ENCODE measurements around the gene COA8.

Gene COA8

GRCh38 chr14:103518422-103519042 is 44.2 kb upstream of the COA8 start:
- peak; percentile 82 for TF ChIP-seq CTCF (conservative IDR thresholded peaks at IDR 0.05; ENCODE audit: control insufficient read depth, insufficient read depth, low read depth, low read length)
- no peak overlapping the region for H3K4me3 ChIP-seq (ENCODE audit: control insufficient read depth, low read depth, low read length)
- DNase-seq (ENCODE audit: low read depth) = peak; percentile 43

GRCh38 chr14:103519043-103519836 is 43.5 kb upstream of the COA8 start:
- TF ChIP-seq CTCF (conservative IDR thresholded peaks at IDR 0.05; ENCODE audit: control insufficient read depth, insufficient read depth, low read depth, low read length) = no peak
- DNase-seq (ENCODE audit: low read depth) = no peak
- H3K4me3 ChIP-seq (ENCODE audit: control insufficient read depth, low read depth, low read length) = no peak overlapping the region

- no peak overlapping the region for H3K4me3 ChIP-seq (ENCODE audit: control insufficient read depth, low read depth, low read length)
- no peak for DNase-seq (ENCODE audit: low read depth)
- no peak for TF ChIP-seq CTCF (conservative IDR thresholded peaks at IDR 0.05; ENCODE audit: control insufficient read depth, insufficient read depth, low read depth, low read length)
Measured at GRCh38 chr14:103519837-103520212, 42.9 kb upstream of the COA8 start.

- TF ChIP-seq CTCF (conservative IDR thresholded peaks at IDR 0.05; ENCODE audit: control insufficient read depth, insufficient read depth, low read depth, low read length) = no peak
- no peak for DNase-seq (ENCODE audit: low read depth)
- H3K4me3 ChIP-seq (ENCODE audit: control insufficient read depth, low read depth, low read length) = no peak overlapping the region
Measured at GRCh38 chr14:103520269-103520656, 42.5 kb upstream of the COA8 start.

GRCh38 chr14:103520657-103521437 is 41.9 kb upstream of the COA8 start:
- DNase-seq (ENCODE audit: low read depth) = peak; percentile 46
- no peak for TF ChIP-seq CTCF (conservative IDR thresholded peaks at IDR 0.05; ENCODE audit: control insufficient read depth, insufficient read depth, low read depth, low read length)

GRCh38 chr14:103521438-103521950 is 41.3 kb upstream of the COA8 start:
- DNase-seq (ENCODE audit: low read depth) = no peak
- H3K4me3 ChIP-seq (ENCODE audit: control insufficient read depth, low read depth, low read length) = no peak overlapping the region
- no peak for TF ChIP-seq CTCF (conservative IDR thresholded peaks at IDR 0.05; ENCODE audit: control insufficient read depth, insufficient read depth, low read depth, low read length)

More at GRCh38 chr14:103520657-103521437, 41.9 kb upstream of the COA8 start:
- peak overlapping the region; percentile 6 for H3K4me3 ChIP-seq (ENCODE audit: control insufficient read depth, low read depth, low read length)
